GM19397 (cell line): ENCODE results near the gene SEMG1.

Source experiments
- ATAC-seq: cut with Tn5 transposase; IDR thresholded peaks from one replicate; pipeline ENCODE4 v1.9.1; 2021; ENCODE audit warnings: mild to moderate bottlenecking, moderate library complexity; ENCODE audit not compliant: unreplicated experiment

The SEMG1 gene

GRCh38 chr20:45206725-45207124 lies at the start of gene SEMG1:
SEMG1 (plus strand) TSS chr20:45207033; CDS start chr20:45207054, 21 bp downstream.
- no peak for ATAC-seq

- no peak for ATAC-seq
Measured at GRCh38 chr20:45157962-45158361, 48.9 kb upstream of the SEMG1 start.

- ATAC-seq, result no peak
Measured at GRCh38 chr20:45163083-45163803, 43.6 kb upstream of the SEMG1 start.

- ATAC-seq, result no peak
Measured at GRCh38 chr20:45164906-45165305, 41.9 kb upstream of the SEMG1 start.

GRCh38 chr20:45173522-45173921 lies 33.3 kb upstream of the SEMG1 start:
- ATAC-seq, result no peak

- ATAC-seq, result no peak
Measured at GRCh38 chr20:45174434-45175364, 32.1 kb upstream of the SEMG1 start, which contains the start of gene PI3. PI3 (plus strand) TSS chr20:45174902; CDS start chr20:45174923, 21 bp downstream.

GRCh38 chr20:45176526-45177267 lies 30.1 kb upstream of the SEMG1 start:
- ATAC-seq, result no peak

GRCh38 chr20:45179166-45179565 lies 27.7 kb upstream of the SEMG1 start:
- no peak for ATAC-seq

GRCh38 chr20:45181639-45182038 lies 25.2 kb upstream of the SEMG1 start:
- ATAC-seq, result no peak

GRCh38 chr20:45183084-45183483 lies 23.7 kb upstream of the SEMG1 start:
- ATAC-seq, result no peak

GRCh38 chr20:45187693-45188092 lies 19.1 kb upstream of the SEMG1 start:
- ATAC-seq, result no peak

GRCh38 chr20:45189067-45189609 lies 17.7 kb upstream of the SEMG1 start:
- ATAC-seq, result no peak

- no peak for ATAC-seq
Measured at GRCh38 chr20:45189861-45190260, 17.0 kb upstream of the SEMG1 start.

- no peak for ATAC-seq
Measured at GRCh38 chr20:45191926-45192325, 14.9 kb upstream of the SEMG1 start.

GRCh38 chr20:45193331-45193730 lies 13.5 kb upstream of the SEMG1 start:
- no peak for ATAC-seq

- ATAC-seq, result no peak
Measured at GRCh38 chr20:45209924-45210323, 3.1 kb downstream of the SEMG1 start.

- no peak for ATAC-seq
Measured at GRCh38 chr20:45211569-45212474, 5.0 kb downstream of the SEMG1 start.

GRCh38 chr20:45212836-45213235 lies 6.0 kb downstream of the SEMG1 start:
- no peak for ATAC-seq

GRCh38 chr20:45218124-45218523 lies 11.3 kb downstream of the SEMG1 start:
- no peak for ATAC-seq

GRCh38 chr20:45218636-45219035 lies 11.8 kb downstream of the SEMG1 start:
- ATAC-seq, result no peak
